Smooth muscle cell (in vitro differentiated cells): ENCODE data around the gene IL4I1. TPM values are rescaled to one million over a fixed set of nuclear protein-coding genes. Genes with fewer than 3 reads are reported as not detected.

ENCODE experiments used
- DNase-seq: peaks from one replicate; lab custom pipeline; 2025; ENCODE audit not compliant: unreplicated experiment; lab: John Stamatoyannopoulos, UW
- H2AFZ ChIP-seq: fragments of 200-600 bp; sonication (generic); 2 replicates; pipeline ENCODE4 v1.6.0; 2016; ENCODE audit warnings: antibody characterized with exemption, low read depth, mild to moderate bottlenecking
- H3F3A ChIP-seq: fragments of 200-600 bp; sonication (generic); 2 replicates; pipeline ENCODE4 v1.6.0; 2017; ENCODE audit warnings: antibody characterized with exemption, low read depth
- H3K27ac ChIP-seq: fragments of 200-600 bp; sonication (generic); 2 replicates; pipeline ENCODE4 v1.5.1; 2016; ENCODE audit warnings: low read depth, mild to moderate bottlenecking
- H3K27me3 ChIP-seq: fragments of 200-600 bp; sonication (generic); 2 replicates; pipeline ENCODE4 v1.6.1; 2016; ENCODE audit warnings: low read depth, mild to moderate bottlenecking
- H3K36me3 ChIP-seq: fragments of 200-600 bp; sonication (generic); 2 replicates; pipeline ENCODE4 v1.5.1; 2016; ENCODE audit warnings: low read depth
- H3K4me1 ChIP-seq: fragments of 200-600 bp; sonication (generic); 2 replicates; pipeline ENCODE4 v1.5.1; 2016; ENCODE audit warnings: low read depth
- H3K4me2 ChIP-seq: fragments of 200-600 bp; sonication (generic); 2 replicates; pipeline ENCODE4 v1.6.0; 2016; ENCODE audit warnings: mild to moderate bottlenecking
- H3K4me3 ChIP-seq: fragments of 200-600 bp; sonication (generic); 2 replicates; pipeline ENCODE4 v1.5.1; 2016; ENCODE audit warnings: mild to moderate bottlenecking
- H3K79me2 ChIP-seq: fragments of 200-600 bp; sonication (generic); 2 replicates; pipeline ENCODE4 v1.6.0; 2016; ENCODE audit warnings: low read depth, mild to moderate bottlenecking
- H3K9ac ChIP-seq: fragments of 200-600 bp; sonication (generic); 2 replicates; pipeline ENCODE4 v1.6.0; 2016; ENCODE audit warnings: low read depth
- H3K9me3 ChIP-seq: fragments of 200-600 bp; sonication (generic); replicated peaks from 2 replicates; pipeline ENCODE4 v1.5.1; 2016; ENCODE audit warnings: low read depth
- H4K20me1 ChIP-seq: fragments of 200-600 bp; sonication (generic); 2 replicates; pipeline ENCODE4 v1.6.0; 2016; ENCODE audit warnings: low read depth
- CTCF ChIP-seq: fragments of 200-600 bp; sonication (generic); IDR thresholded peaks from 2 replicates; pipeline ENCODE4 v1.5.1; 2017; ENCODE audit warnings: borderline replicate concordance, mild to moderate bottlenecking, antibody characterized with exemption; ENCODE audit not compliant: insufficient read depth, poor library complexity, severe bottlenecking
- WGBS: methylation state at CpG from one replicate; pipeline ENCODE4 v1.1.7; 2016; ENCODE audit warnings: low lambda C conversion rate; 5-methylcytosine and 5-hydroxymethylcytosine counted together
- polyA plus RNA-seq: library from polyadenylated mRNA; unstranded; fragments of >200 nt; fragmentation: Nextera tagmentation; extraction: Ambion mirVana; gene quantifications from 2 replicates; pipeline ENCODE4 v1.2.1, GENCODE V29; 2016
- total RNA-seq: library from RNA; depleted of rRNA; stranded (reverse); fragments of >200 nt; gene quantifications from 2 replicates; pipeline ENCODE4 v1.2.3, GENCODE V29; 2014

Gene IL4I1
- total and polyA plus RNA-seq, 2 experiments from 2014 or later = 1.3 TPM; not detected in 1

GRCh38 chr19:49845414-49845813 is 51.3 kb downstream of the IL4I1 start:
- no peak overlapping the region for H3K9ac ChIP-seq
- 85% methylated on average over 3 of the region's 3 CpGs for WGBS
- no peak overlapping the region for H3K4me3 ChIP-seq
- H3K4me2 ChIP-seq = no peak overlapping the region
- H2AFZ ChIP-seq = no peak overlapping the region
- no peak for TF ChIP-seq CTCF
- peaks cover 15% of the 10 kb centered on the region for H3K79me2 ChIP-seq
- H3K36me3 ChIP-seq = no peaks in the 10 kb centered on the region
- no peak overlapping the region for H3K27ac ChIP-seq
- H3F3A ChIP-seq = peaks cover 6% of the 10 kb centered on the region
- DNase-seq = no peak
- H3K4me1 ChIP-seq = no peaks in the 10 kb centered on the region
- no peaks in the 10 kb centered on the region for H3K9me3 ChIP-seq
- H3K27me3 ChIP-seq = no peaks in the 10 kb centered on the region
- peaks cover 5% of the 10 kb centered on the region for H4K20me1 ChIP-seq

- no peaks in the 10 kb centered on the region for H3K27me3 ChIP-seq
- H3K4me1 ChIP-seq = no peaks in the 10 kb centered on the region
- H3K9ac ChIP-seq = no peak overlapping the region
- peaks cover 6% of the 10 kb centered on the region for H3K79me2 ChIP-seq
- H2AFZ ChIP-seq = no peak overlapping the region
- no peak for DNase-seq
- H3K27ac ChIP-seq = no peak overlapping the region
- H3K4me3 ChIP-seq = no peak overlapping the region
- H3K36me3 ChIP-seq = peaks cover 2% of the 10 kb centered on the region
- WGBS = 91% methylated on average over 18 of the region's 18 CpGs
- no peak for TF ChIP-seq CTCF
- no peak overlapping the region for H3K4me2 ChIP-seq
- peaks cover under 1% of the 10 kb centered on the region for H3F3A ChIP-seq
- H3K9me3 ChIP-seq = no peaks in the 10 kb centered on the region
- peaks cover 5% of the 10 kb centered on the region for H4K20me1 ChIP-seq
These were observed 52.3 kb downstream of the IL4I1 start for GRCh38 chr19:49844138-49845095.

- Histone ChIP-seq H3K36me3 (peaks cover 8% of the 10 kb centered on the region), H3K9ac (no peak overlapping the region), H3K9me3 (no peaks in the 10 kb centered on the region), H2AFZ (no peak overlapping the region), H3K79me2 (no peaks in the 10 kb centered on the region), H3K27ac (no peak overlapping the region), H4K20me1 (peaks cover 5% of the 10 kb centered on the region), H3K4me3 (no peak overlapping the region), H3K27me3 (no peaks in the 10 kb centered on the region), H3K4me1 (no peaks in the 10 kb centered on the region), H3F3A (no peaks in the 10 kb centered on the region), H3K4me2 (no peak overlapping the region)
- no peak for DNase-seq
- WGBS = over 99% methylated on average over 3 of the region's 3 CpGs
- TF ChIP-seq CTCF = no peak
These were observed 53.4 kb downstream of the IL4I1 start for GRCh38 chr19:49843265-49843664.
